HepG2 (cell line): ENCODE results near the gene SDC1. TPM values are rescaled to one million over a fixed set of nuclear protein-coding genes. Genes with fewer than 3 reads are reported as not detected.
A peak's percentile ranks its signal among the peaks of the same experiment; 100 is the strongest.

ENCODE experiments used
- ARHGAP35 ChIP-seq: sonication (generic); formaldehyde crosslinking; IDR thresholded peaks from 2 replicates; pipeline ENCODE4 v1.9.0; 2022; ENCODE audit warnings: mild to moderate bottlenecking, inconsistent platforms, moderate library complexity, missing genetic modification reagents, borderline replicate concordance
- CSRNP2 ChIP-seq: sonication (generic); formaldehyde crosslinking; conservative IDR thresholded peaks from 2 replicates; pipeline ENCODE4 v1.8.0; 2022; ENCODE audit warnings: low read depth, missing genetic modification reagents
- JARID2 ChIP-seq: sonication (generic); formaldehyde crosslinking; IDR thresholded peaks from 2 replicates; pipeline ENCODE4 v1.8.1; 2023; ENCODE audit warnings: missing genetic modification reagents, inconsistent platforms; ENCODE audit not compliant: insufficient replicate concordance
- KDM5A ChIP-seq: fragments of 200-600 bp; sonication (generic); IDR thresholded peaks from 2 replicates; pipeline ENCODE4 v1.7.0; 2018; ENCODE audit warnings: antibody characterized with exemption, mild to moderate bottlenecking, low read length, borderline replicate concordance
- NRL ChIP-seq: sonication (generic); formaldehyde crosslinking; IDR thresholded peaks from 2 replicates; pipeline ENCODE4 v1.5.0; 2020; ENCODE audit warnings: missing genetic modification reagents, mild to moderate bottlenecking, moderate library complexity, borderline replicate concordance
- PHF5A ChIP-seq: IDR thresholded peaks from one replicate; pipeline ENCODE4 v1.6.1; 2018; ENCODE audit warnings: low read depth, missing genetic modification reagents; ENCODE audit not compliant: unreplicated experiment
- POLR2G ChIP-seq: fragments of 200-400 bp; formaldehyde crosslinking; IDR thresholded peaks from 2 replicates; pipeline ENCODE4 v1.6.1; 2018; ENCODE audit warnings: mild to moderate bottlenecking, low read depth, low read length, moderate library complexity
- SAFB2 ChIP-seq: sonication (generic); formaldehyde crosslinking; IDR thresholded peaks from 2 replicates; pipeline ENCODE4 v1.5.1; 2020; ENCODE audit warnings: missing genetic modification reagents, low read depth, mild to moderate bottlenecking, borderline replicate concordance
- SIN3B ChIP-seq: fragments of 150-350 bp; IDR thresholded peaks from 2 replicates; pipeline ENCODE4 v1.6.1; 2014; ENCODE audit warnings: low read length
- SMC3 ChIP-seq: IDR thresholded peaks from 2 replicates; pipeline ENCODE4 v1.6.1; 2011; ENCODE audit warnings: low read length, improper control_type of control experiment
- YEATS4 ChIP-seq: sonication (generic); formaldehyde crosslinking; IDR thresholded peaks from 2 replicates; pipeline ENCODE4 v1.4.0; 2020; ENCODE audit warnings: missing genetic modification reagents, borderline replicate concordance
- ZBTB26 ChIP-seq: IDR thresholded peaks from 2 replicates; pipeline ENCODE4 v1.6.1; 2016; ENCODE audit warnings: missing compliant biosample characterization, missing genetic modification reagents, borderline replicate concordance
- ZBTB37 ChIP-seq: sonication (generic); formaldehyde crosslinking; IDR thresholded peaks from 2 replicates; pipeline ENCODE4 v1.4.0; 2020; ENCODE audit warnings: mild to moderate bottlenecking, missing genetic modification reagents
- ZFP37 ChIP-seq: sonication (generic); formaldehyde crosslinking; IDR thresholded peaks from 2 replicates; pipeline ENCODE4 v1.4.0; 2020; ENCODE audit warnings: missing genetic modification reagents, borderline replicate concordance
- ZFX ChIP-seq: sonication (generic); formaldehyde crosslinking; IDR thresholded peaks from 2 replicates; pipeline ENCODE4 v1.4.0; 2020; ENCODE audit warnings: mild to moderate bottlenecking, low read depth, missing genetic modification reagents, moderate library complexity
- ZNF24 ChIP-seq: fragments of 450-650 bp; IDR thresholded peaks from 2 replicates; pipeline ENCODE4 v1.6.1; 2017; ENCODE audit warnings: antibody characterized with exemption, mild to moderate bottlenecking
- ZNF260 ChIP-seq: sonication (generic); formaldehyde crosslinking; IDR thresholded peaks from 2 replicates; pipeline ENCODE4 v1.4.0; 2020; ENCODE audit warnings: missing genetic modification reagents, low read depth, mild to moderate bottlenecking, borderline replicate concordance
- ZNF263 ChIP-seq: sonication (generic); formaldehyde crosslinking; IDR thresholded peaks from 2 replicates; pipeline ENCODE4 v1.4.0; 2020; ENCODE audit warnings: missing genetic modification reagents
- ZNF451 ChIP-seq: sonication (generic); formaldehyde crosslinking; IDR thresholded peaks from 2 replicates; pipeline ENCODE4 v1.5.0; 2020; ENCODE audit warnings: mild to moderate bottlenecking, missing genetic modification reagents
- ZNF570 ChIP-seq: sonication (generic); formaldehyde crosslinking; IDR thresholded peaks from 2 replicates; pipeline ENCODE4 v1.4.0; 2020; ENCODE audit warnings: mild to moderate bottlenecking, missing genetic modification reagents, borderline replicate concordance
- ZNF687 ChIP-seq: sonication (generic); formaldehyde crosslinking; IDR thresholded peaks from 2 replicates; pipeline ENCODE4 v1.5.1; 2020; ENCODE audit warnings: mild to moderate bottlenecking, missing genetic modification reagents, moderate library complexity
- polyA plus RNA-seq, 8 experiments: library from polyadenylated mRNA; depleted of rRNA in 3 of 8; stranded (reverse) in 7 of 8; unstranded in 1 of 8; fragments of >200 nt; fragmentation: Illumina TruSeq in 4 of 8; extraction: Trizol in 4 of 8; gene quantifications; 2 replicates each; pipeline versions ENCODE4 v1.2.1 to v1.2.3, GENCODE V29; 2011 to 2016; ENCODE audit warnings: low read depth in 4 of 8, missing spikeins in 1 of 8, mixed read lengths in 1 of 8; ENCODE audit not compliant: insufficient read depth in 1 of 8
- total RNA-seq, 5 experiments: library from RNA; depleted of rRNA; stranded (reverse); fragments of >200 nt; fragmentation: Illumina TruSeq; extraction: Trizol; gene quantifications; 2 replicates each; pipeline ENCODE4 v1.2.3, GENCODE V29; 2016; ENCODE audit warnings: low read depth in 1 of 5

Gene SDC1
- total and polyA plus RNA-seq, 2 of the 13 experiments (the other 11 are each of a cell fraction or from before 2014, with no cell fraction given), result 108 to 119 TPM

GRCh38 chr2:20242727-20243377, 17.9 kb upstream of the SDC1 start (continued):
- no peak for TF ChIP-seq CSRNP2 (CRISPR knock-in tag)
- TF ChIP-seq ZNF260 (CRISPR knock-in tag), result no peak
- peak; percentile 29; the same call in 1 of the 2 replicates for TF ChIP-seq ZNF263 (CRISPR knock-in tag)
- TF ChIP-seq ZNF24, result no peak
- TF ChIP-seq ZNF451, result 0 out of 2 replicates have a peak, but pooled peaks have one; percentile 27
- TF ChIP-seq PHF5A, result no peak
- peak; percentile 51; the same call in 1 of the 2 replicates for TF ChIP-seq YEATS4
- no peak for TF ChIP-seq ZBTB37 (CRISPR knock-in tag)
- no peak for TF ChIP-seq SIN3B
- TF ChIP-seq SMC3, result 0 out of 2 replicates have a peak, but pooled peaks have one; percentile 8
- no peak for TF ChIP-seq NRL (CRISPR knock-in tag)
- 0 out of 2 replicates have a peak, but pooled peaks have one; percentile 18 for TF ChIP-seq POLR2G
- TF ChIP-seq ZNF687 (CRISPR knock-in tag), result peak; percentile 64
- no peak for TF ChIP-seq ZFP37 (CRISPR knock-in tag)
- no peak for TF ChIP-seq JARID2 (CRISPR knock-in tag)
- peak; percentile 63 for TF ChIP-seq ZFX (CRISPR knock-in tag)
- no peak for TF ChIP-seq ARHGAP35 (CRISPR knock-in tag)
- TF ChIP-seq KDM5A, result no peak
- TF ChIP-seq SAFB2, result 0 out of 2 replicates have a peak, but pooled peaks have one; percentile 25
- TF ChIP-seq ZBTB26, result no peak
- TF ChIP-seq ZNF570 (CRISPR knock-in tag), result no peak
